ENCODE data around the gene TTYH2.

DNA sequence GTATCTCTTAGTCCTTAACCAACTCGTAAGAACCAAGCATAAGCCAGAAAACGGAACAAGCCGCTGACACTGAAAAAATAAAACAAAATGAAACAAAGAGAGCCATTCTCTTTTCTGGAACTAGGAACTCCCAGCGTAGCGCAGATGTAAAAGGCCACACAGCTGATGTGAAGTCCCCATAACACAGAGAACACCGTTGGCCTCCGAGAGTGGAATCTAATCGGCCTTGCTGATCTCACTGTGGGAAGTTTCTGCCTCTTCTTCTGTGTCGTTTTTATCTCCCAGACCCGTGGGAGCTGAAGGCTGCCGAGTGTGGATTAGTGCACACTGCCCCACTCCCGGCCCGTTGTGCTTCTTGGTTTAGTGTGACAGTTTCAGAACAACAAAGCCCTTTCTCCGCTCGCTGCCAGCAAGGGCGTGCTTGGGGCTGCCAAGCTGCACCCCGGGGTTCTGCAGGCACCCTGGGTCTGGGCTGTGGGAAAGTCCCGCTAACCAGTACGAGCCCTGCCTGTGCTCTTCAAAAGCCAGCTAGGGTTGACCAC, 21.7 kb downstream of the TTYH2 start:
- no peak for TF ChIP-seq EP300 (conservative IDR thresholded peaks at IDR 0.05; ENCODE audit: poor library complexity, severe bottlenecking)
- TF ChIP-seq EZH2 (IDR thresholded peaks at IDR 0.05; ENCODE audit: borderline replicate concordance, insufficient read depth, low read length, poor library complexity, severe bottlenecking): no peak
- TF ChIP-seq, protein P1, sequence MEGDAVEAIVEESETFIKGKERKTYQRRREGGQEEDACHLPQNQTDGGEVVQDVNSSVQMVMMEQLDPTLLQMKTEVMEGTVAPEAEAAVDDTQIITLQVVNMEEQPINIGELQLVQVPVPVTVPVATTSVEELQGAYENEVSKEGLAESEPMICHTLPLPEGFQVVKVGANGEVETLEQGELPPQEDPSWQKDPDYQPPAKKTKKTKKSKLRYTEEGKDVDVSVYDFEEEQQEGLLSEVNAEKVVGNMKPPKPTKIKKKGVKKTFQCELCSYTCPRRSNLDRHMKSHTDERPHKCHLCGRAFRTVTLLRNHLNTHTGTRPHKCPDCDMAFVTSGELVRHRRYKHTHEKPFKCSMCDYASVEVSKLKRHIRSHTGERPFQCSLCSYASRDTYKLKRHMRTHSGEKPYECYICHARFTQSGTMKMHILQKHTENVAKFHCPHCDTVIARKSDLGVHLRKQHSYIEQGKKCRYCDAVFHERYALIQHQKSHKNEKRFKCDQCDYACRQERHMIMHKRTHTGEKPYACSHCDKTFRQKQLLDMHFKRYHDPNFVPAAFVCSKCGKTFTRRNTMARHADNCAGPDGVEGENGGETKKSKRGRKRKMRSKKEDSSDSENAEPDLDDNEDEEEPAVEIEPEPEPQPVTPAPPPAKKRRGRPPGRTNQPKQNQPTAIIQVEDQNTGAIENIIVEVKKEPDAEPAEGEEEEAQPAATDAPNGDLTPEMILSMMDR (IDR thresholded peaks at IDR 0.05; ENCODE audit: poor library complexity, severe bottlenecking): no peak
- TF ChIP-seq POLR2AphosphoS5 (IDR thresholded peaks at IDR 0.05): no peak
- no peak for TF ChIP-seq RAD21 (conservative IDR thresholded peaks at IDR 0.05)
- no peak for TF ChIP-seq MXI1 (conservative IDR thresholded peaks at IDR 0.05; ENCODE audit: poor library complexity, severe bottlenecking)
- no peak for TF ChIP-seq TAF1 (IDR thresholded peaks at IDR 0.05; ENCODE audit: low read depth)
- TF ChIP-seq, protein P2, sequence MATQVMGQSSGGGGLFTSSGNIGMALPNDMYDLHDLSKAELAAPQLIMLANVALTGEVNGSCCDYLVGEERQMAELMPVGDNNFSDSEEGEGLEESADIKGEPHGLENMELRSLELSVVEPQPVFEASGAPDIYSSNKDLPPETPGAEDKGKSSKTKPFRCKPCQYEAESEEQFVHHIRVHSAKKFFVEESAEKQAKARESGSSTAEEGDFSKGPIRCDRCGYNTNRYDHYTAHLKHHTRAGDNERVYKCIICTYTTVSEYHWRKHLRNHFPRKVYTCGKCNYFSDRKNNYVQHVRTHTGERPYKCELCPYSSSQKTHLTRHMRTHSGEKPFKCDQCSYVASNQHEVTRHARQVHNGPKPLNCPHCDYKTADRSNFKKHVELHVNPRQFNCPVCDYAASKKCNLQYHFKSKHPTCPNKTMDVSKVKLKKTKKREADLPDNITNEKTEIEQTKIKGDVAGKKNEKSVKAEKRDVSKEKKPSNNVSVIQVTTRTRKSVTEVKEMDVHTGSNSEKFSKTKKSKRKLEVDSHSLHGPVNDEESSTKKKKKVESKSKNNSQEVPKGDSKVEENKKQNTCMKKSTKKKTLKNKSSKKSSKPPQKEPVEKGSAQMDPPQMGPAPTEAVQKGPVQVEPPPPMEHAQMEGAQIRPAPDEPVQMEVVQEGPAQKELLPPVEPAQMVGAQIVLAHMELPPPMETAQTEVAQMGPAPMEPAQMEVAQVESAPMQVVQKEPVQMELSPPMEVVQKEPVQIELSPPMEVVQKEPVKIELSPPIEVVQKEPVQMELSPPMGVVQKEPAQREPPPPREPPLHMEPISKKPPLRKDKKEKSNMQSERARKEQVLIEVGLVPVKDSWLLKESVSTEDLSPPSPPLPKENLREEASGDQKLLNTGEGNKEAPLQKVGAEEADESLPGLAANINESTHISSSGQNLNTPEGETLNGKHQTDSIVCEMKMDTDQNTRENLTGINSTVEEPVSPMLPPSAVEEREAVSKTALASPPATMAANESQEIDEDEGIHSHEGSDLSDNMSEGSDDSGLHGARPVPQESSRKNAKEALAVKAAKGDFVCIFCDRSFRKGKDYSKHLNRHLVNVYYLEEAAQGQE (IDR thresholded peaks at IDR 0.05; ENCODE audit: borderline replicate concordance): no peak
